HG02840 (cell line): ENCODE data around the gene PTX3.

Experiments
- ATAC-seq: cut with Tn5 transposase; IDR thresholded peaks from one replicate; pipeline ENCODE4 v1.9.1; 2021; ENCODE audit warnings: mild to moderate bottlenecking, moderate library complexity, moderate number of reproducible peaks; ENCODE audit not compliant: unreplicated experiment, low FRiP score

Gene PTX3

GRCh38 chr3:157471064-157471463 lies 34.4 kb downstream of the PTX3 start:
- ATAC-seq: no peak

- no peak for ATAC-seq
Measured at GRCh38 chr3:157472648-157473047, 36.0 kb downstream of the PTX3 start.

DNA sequence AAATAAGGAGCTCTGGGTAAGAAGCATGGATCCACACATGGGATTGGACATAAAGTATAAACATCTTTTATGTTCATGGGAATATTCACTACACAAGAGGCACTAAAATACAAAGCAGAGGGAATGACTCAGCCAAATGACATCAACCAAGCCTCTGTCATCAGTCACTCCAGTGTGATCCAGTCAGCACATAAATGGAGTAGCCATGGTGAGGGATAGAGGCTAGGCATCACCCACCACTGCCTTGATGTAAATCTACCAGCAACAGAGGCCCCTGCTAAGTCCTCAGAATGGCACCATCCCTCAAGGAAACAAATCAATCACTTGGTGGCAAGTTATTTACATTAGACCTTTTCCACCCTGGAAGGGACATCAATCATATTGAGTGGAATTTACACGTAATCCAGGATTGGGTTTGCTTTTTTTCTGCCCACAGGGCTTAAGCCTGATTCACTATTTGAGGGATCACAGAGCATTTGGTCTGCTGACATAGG lies 39.3 kb downstream of the PTX3 start:
- ATAC-seq: no peak

DNA sequence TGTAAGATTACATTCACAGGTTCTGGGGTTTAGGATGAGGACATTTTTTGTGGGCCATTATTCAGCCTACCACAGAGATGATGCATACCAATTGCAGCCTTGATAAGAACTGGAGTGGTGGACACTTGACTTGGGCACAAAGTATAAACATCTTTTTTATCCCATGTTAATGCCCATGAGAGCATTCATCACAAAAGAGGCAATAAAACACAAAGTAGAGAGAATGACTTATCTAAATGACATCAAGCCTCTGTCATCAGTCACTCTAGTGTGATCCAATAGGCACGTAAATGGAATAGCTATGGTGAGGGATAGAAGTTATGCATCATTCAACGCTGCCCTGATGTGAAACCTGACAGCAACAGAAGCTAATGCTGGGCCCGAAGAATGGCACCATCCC lies 40.8 kb downstream of the PTX3 start:
- no peak for ATAC-seq

DNA sequence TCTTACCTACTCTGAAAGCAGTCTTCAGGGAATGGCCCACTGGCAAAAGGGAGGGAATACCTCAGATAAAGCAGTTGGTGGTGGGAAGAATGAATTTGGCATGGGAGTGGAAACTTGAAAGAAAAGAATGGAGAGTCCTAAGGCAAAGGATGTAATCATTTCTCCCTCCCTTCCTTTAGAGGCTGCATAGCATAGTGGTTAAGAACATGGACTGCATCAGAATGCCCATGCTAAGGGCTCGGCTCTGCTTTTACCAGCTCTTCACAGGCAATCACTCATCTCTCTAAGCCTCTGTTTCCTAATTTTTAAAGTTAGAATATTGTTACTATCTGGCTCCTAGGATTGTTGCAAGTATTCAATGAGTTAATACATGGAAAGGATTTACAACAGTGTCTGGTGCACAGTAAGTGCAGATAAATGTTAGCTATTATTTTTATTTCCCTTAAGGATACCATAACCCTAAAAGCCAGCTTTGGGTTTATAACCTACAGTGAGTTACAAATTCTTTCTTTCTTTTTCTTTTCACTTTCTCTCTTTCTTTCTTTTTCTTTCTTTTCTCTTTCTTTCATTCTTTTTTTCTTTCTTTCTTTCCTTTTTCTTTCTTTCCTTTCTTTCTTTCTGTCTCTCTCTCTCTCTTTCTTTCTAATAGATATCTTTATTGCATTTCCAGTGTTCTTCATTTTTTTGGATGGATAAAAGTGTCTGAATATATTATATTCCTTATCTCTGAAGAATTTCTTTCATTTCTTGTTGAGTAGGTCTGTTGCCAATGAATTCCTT lies 43.0 kb downstream of the PTX3 start:
- no peak for ATAC-seq

DNA sequence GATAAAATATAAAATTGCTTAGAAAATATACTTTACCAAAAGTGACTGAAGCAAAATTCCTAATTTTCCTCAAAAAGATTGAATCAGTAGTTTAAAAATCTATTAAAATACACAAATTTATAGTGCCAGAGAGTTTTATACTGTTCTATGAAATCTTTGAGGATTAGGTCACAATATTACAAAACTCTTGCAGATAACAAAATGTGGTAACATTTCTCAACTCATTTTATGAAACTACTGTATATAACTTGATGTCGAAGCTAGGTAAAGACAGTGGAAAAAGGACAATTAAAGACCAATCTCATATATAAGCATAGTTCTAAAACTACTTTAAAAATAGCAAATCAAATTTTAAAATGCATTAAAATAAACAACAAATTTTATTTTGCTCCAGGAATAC lies 50.7 kb downstream of the PTX3 start:
- ATAC-seq: no peak

- ATAC-seq: no peak
Measured at GRCh38 chr3:157488144-157488543, 51.5 kb downstream of the PTX3 start.

- ATAC-seq: no peak
Measured at GRCh38 chr3:157491136-157491535, 54.5 kb downstream of the PTX3 start.
